Left ventricle myocardium superior (tissue), 1 donor: ENCODE data around the gene ZNF644. TPM values are rescaled to one million over a fixed set of nuclear protein-coding genes. Genes with fewer than 3 reads are reported as not detected.
"Not testable (repeated sequence)": the region's sequence is repeated elsewhere in the genome, so short reads cannot be mapped to it uniquely, and the experiment has no call there.

Source experiments
- ATAC-seq: fragments of 200-7000 bp; cut with Tn5 transposase; one replicate; pipeline ENCODE4 v1.9.1; 2020; ENCODE audit warnings: mild to moderate bottlenecking, moderate library complexity
- DNase-seq: peaks from one replicate; pipeline ENCODE4 v3.0.0-alpha.2; 2020
- intact Hi-C: fragments of 100-400 bp; cut with micrococcal nuclease; formaldehyde crosslinking; loops from one replicate; pipeline ENCODE4 v1.11.0; 2022
- total RNA-seq: library from RNA; stranded (reverse); fragmentation: NEBNext Ultra II Directional; extraction: Animal tissue kit (Norgen Biotek cat#: 25700); gene quantifications from one replicate; pipeline ENCODE4 v1.2.1, GENCODE V29; 2021
- donor health status: DM: no; HTN: yes; CAD: no; lungs with severe emphysema.

The ZNF644 gene
- total RNA-seq, 1 donor from 2014 or later, result 32.5 TPM

DNA sequence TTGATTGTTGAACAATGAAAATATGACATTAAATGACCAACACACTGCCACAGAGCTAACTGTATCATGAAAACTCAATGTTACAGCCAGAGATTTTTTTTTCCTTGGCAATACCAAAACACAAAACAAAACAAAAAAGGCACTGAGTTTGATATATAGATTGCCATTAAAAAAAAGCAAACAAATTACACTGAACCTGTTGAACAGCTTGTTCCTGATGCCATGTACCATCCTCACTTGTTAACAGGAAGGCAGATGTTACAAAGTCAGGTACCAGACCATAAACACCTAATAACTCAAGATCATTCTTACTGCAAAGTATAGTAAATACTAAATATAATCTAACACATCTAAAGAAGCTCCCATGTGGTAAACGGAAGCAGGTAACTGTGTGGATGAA is 75.2 kb downstream of the ZNF644 start:
- ATAC-seq (no peak), DNase-seq (no peak)
- intact Hi-C loops, result no loop called here

DNA sequence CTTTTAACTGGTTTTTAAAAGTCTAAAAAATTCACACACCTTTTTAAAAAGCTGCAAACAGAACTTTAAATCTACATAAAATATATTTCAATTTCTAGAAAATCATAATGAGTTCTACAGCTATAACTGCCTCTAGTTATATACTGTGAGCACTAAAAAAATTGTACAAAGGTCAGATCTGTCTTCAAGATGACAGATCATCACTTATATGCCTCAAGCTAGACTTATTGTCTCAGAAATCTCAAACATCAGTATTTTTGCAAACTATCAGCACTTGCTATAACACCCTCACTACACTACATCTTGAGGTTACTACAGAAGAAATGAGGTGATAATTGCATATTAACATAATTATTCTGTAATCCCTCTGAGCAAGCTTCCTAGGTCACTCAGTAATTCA is 76.5 kb downstream of the ZNF644 start:
- intact Hi-C loops, result no loop called here
- no peak for ATAC-seq
- no peak for DNase-seq

DNA sequence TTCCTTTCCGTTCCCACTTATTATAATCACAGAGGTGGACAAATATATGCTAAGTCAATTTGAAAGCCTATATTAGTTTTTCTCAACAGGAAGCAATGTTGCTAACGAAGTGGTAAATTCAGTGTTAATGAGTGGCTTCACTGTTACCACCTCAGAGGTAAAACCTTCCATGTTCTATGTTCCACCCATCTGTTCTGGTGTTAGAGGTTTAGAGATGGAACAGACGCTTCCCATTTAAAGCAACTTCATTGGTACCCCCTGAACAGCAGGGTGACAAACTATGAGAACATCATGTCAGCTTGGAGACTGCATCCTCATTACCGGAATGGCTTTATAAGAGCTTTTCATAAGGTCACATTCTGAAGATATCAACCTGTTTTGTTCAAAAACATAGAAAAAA is 77.9 kb downstream of the ZNF644 start:
- intact Hi-C loops, result no loop called here
- ATAC-seq (peak; percentile 24), DNase-seq (no peak)

DNA sequence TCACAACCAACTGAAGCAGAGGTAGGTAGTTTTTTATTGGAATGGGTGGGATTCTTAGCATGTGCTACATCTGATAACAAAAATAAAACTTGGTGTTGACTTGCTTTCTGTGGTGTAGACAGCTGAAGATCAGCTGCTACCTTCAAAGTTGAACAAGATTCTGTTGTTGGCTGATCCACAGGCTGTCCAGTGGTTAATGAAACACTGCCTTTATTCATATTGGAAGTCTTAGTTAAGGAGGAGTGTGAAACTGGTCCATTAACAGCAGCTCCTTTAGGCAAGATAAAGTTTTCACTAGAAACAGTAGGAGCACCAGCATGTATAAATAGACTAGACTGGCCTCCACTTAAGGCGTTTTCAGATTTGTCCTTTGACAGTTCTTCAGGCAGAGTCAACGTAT is 81.1 kb downstream of the ZNF644 start:
- peak; percentile 18 for ATAC-seq
- intact Hi-C loops, result no loop called here
- DNase-seq, result no peak

DNA sequence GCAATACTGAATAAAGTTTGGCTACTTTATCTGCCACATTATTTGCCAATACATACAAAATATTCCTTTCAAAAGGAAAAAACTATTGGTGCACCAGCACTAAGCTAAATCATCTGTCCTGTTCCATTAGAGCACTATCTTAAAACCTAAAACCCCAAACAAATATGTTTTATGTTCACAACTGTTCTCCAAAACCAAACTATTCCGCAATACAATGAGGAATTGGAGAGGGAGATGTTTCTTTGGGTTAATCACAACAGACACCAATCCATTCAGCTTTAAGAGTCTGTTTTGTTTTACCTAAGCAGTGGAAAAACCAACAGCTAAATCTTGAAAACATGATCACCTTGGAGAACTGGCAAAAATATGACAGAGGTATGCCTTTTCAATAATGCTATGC is 85.1 kb downstream of the ZNF644 start:
- ATAC-seq (no peak), DNase-seq (no peak)
- intact Hi-C loops, result no loop called here

DNA sequence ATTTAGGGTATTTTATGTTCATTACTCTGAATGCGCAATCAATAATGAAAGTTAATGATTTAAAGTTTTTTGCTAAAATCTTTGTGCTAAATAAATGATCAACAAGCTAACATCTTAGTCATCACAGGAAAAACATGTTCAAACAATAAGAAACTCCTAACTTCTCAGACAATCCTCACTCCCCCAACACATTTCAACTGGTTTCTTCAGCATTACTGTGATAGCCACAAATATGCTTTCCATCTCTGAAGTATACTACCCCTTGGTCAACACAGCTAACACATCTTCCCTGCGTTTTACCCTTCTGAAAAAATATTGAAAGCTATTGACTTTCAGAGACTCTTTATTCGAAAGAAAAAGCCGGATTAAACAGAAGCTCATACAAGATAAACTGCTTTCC is 85.8 kb downstream of the ZNF644 start:
- DNase-seq (no peak), ATAC-seq (no peak)
- intact Hi-C loops, result no loop called here

DNA sequence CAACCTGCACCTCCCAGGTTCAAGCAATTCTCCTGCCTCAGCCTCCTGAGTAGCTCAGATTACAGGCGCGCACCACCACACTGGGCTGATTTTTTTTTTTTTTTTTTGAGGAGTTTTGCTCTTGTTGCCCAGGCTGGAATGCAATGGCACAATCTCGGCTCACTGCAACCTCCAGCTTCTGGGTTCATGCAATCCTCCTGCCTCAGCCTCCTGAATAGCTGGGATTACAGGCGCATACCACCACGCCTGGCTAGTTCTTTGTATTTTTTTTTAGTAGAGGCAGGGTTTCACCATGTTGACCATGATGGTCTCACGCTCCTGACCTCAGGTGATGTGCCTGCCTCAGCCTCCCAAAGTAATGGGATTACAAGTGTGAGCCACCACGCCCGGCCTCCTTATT is 93.6 kb downstream of the ZNF644 start:
- intact Hi-C loops, ATAC-seq, DNase-seq: not testable (repeated sequence)

DNA sequence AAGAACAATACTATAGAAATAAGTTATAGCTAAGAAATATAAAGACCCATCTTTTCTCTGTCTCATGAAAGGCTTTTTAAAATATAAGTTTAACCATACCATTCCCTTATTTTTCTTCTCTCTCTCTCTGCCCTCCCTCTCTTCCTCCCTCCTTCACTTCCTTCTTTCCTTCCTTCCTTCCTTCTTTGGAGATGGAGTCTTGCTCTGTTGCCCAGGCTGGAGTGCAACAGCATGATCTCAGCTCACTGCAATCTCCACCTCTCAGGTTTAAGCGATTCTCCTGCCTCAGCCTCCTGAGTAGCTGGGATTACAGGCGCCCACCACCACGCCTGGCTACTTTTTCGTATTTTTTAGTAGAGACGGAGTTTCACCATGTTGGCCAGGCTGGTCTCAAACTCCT is 94.2 kb downstream of the ZNF644 start:
- ATAC-seq, DNase-seq, intact Hi-C loops: not testable (repeated sequence)

DNA sequence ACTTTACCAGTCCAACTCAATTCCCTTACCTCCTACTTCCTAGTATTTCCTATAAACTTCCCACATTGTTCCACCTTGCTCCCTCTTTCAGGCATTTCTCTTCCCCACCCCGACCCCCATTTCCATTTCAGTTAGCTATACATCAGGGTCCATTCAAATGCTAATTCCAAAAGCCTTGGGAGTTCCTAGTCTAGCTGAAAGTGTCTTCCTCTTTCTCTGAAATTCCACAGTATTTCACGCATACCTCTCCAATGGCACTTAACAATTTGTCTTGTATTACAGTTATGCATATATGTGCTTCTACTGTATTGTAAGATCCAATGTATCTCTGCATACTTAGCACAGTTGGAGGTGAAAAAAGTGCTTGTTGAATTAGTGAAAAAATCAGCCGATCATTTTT is 94.9 kb downstream of the ZNF644 start:
- no peak for DNase-seq
- intact Hi-C loops, result no loop called here
- no peak for ATAC-seq

DNA sequence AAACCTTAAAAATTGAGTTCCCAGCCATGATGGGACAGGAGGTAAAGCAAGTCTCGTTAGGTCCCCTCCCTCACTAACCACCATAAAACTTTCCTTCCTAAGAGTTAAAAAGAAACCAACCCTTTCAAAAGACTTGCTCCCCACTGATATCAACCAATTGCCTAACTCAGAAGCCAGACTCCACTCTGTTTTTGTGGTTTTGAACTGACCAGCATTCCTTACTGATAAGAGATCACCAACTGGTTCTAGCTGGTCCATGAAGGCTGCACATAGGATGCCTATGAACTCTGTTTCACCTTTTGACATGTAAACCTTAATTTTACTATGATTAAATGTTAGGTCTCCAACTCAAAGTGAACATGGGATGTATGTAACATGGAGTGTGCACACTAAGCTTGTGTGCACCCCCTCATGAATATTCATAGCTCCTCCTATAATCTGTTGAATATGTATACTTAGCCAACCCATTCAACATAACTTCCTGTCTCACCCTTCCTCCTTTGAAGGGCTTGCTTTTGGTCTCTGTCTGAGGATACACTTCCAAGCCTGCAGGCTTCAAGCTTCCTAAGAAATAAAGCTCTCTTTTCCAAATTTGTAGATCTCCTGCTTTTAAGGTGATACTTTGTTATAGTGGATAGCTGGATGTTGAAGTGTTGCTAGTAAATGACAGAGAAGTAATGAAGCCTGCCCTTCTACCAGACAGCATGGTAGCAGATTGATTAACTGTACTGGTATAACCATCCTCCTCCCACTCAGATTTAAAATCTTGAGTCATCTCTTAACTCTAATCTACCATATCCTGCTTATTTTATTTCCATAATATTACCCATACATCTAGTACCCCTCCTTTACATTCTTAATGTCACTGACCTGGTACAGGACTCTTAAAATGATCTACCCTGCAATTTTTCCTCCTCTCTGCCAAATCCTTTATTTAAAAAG is 95.6 kb downstream of the ZNF644 start:
- intact Hi-C loops, result no loop called here
- ATAC-seq (no peak), DNase-seq (no peak)

DNA sequence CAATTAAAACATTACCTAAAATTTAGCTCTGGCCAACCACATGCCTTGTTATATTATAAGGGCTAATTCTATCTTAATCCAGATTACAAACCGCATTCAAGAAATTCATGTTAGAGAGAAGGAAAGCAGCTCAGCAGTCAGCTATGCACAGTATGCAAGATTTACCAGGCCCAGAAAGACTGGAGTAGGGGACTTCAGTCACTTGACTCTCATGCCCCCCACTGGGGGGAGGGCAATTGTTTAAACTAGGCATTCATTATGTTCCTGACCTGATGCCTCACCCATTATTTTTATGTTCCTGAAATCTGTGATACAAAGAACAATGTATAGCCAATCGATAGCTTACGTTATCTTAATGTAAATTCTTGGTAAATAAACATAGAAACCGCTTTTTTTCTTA is 96.9 kb downstream of the ZNF644 start:
- intact Hi-C loops, result no loop called here
- ATAC-seq, result no peak
- DNase-seq, result no peak

DNA sequence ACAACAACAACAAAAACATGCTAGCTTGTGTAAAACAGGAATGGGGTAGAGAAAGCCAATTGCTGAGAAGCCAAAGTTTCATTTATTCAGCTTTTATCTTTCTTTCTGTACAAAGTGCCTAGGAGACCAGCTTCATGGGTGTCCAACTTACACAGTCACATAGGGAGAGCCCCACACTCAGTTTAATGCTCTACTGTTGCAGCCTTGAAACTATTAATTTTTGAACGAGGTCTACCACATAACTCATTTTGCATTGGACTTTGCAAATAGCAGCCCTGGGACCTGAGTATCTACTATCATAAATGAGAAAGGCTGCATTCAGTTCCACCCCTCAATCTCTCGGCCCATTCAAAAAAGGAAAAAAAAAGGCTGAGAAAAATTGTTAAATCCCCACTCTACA is 98.8 kb downstream of the ZNF644 start:
- no peak for DNase-seq
- peak; percentile 15 for ATAC-seq
- intact Hi-C loops, result no loop called here

DNA sequence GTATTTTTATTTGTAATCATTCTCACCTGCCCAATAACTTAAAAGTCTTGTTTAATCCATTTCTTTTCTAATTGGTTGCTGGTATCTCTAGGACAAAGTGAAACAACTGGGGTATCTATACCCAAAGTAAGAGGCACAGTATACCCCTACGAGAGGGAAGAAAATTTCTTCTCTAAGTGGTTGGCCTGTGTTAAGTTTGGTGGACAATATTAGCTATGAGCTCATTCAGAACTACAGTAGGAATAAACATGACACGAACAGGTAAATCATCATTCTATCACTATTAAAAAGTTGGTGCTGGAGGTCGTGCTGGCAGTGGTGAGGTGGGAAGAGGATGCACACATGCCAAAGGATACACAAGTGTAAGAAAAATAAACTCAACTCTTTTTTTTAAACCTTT is 99.6 kb downstream of the ZNF644 start:
- DNase-seq, result no peak
- peak; percentile 38 for ATAC-seq
- intact Hi-C loops, result no loop called here

DNA sequence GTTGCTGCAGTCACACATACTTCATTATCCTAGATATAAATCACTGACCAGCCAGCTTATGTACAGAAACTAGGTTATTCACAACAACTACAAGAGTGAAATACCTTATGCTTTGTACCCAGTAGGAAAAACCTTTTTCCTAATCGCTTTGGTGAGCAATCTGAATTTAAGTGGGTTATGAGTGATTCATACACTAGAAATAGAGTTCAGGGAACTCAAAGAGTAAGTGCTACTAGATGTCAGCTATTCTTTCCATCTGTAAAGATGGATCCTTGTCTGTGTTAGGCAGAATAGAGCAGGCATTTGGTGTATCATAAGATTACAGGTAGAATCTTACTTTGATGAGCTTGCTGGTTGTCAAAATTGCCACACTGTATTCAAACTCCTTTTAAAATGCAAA is 101.9 kb downstream of the ZNF644 start:
- DNase-seq (no peak), ATAC-seq (peak; percentile 82)
- intact Hi-C loops, result no loop called here

DNA sequence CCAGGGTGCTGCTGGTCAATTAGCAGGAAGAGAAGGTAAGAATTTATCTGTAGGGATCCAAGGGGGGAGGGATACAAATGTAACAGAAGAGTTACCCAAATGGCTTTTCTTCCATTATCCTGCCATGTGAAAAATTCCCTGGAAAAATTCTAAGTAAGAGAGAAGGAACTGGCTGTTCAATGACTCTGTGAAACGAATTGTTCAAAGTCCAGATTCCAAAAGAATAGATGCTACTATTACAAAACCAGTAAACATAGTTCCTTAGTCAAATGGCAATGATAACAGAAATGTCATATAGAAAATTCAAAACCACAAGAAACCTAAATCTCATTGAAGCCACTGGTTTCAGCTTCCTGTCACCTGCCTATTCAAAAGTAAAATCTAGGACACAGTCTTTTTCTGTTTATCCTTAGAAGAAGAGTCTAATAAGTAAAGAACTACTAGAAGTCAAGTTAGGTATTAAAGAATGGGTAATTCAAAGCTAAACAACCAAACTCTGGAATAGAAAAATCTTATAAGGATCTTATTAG is 102.6 kb downstream of the ZNF644 start:
- intact Hi-C loops, result no loop called here
- no peak for DNase-seq

DNA sequence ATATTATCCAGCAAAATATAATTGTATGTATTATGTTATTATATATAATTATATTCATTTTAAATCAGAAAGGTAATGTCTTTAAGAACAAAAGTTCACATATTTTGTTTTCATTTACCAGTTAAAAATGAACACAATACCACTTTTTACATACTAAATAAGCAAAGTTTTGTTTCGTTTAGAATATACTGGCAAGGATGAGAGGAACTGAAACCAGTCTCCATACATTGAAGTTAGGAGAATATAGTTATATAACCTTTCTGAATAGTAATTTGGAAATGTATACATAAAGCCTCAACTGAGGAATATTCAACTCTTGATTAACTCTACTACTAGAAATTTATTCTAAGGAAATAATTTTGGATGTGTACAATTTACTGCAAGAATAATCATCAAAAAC is 110.5 kb downstream of the ZNF644 start:
- intact Hi-C loops, result no loop called here
- ATAC-seq, result no peak
- no peak for DNase-seq

More for the DNA sequence above, 102.6 kb downstream of the ZNF644 start:
- no peak for ATAC-seq

DNA sequence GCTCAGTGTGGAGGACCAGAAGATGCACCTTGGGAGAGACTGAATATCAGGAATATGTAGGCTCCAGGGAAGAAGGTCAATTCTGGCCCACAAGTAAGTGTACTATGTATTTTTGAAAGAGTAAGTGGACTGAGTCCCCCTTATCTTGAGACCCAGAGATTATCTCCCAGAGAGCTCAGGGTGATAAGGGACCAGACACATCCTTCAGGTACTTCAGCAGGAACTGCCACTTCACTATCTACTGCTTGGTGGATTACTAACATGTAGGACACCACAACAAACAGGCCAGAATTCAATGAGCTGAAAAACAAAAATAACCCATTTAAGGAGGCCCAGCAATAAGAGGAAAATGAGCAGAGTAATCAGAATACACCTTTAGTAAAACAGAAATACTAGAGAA is 119.2 kb downstream of the ZNF644 start:
- ATAC-seq (no peak), DNase-seq (no peak)
- intact Hi-C loops, result no loop called here

DNA sequence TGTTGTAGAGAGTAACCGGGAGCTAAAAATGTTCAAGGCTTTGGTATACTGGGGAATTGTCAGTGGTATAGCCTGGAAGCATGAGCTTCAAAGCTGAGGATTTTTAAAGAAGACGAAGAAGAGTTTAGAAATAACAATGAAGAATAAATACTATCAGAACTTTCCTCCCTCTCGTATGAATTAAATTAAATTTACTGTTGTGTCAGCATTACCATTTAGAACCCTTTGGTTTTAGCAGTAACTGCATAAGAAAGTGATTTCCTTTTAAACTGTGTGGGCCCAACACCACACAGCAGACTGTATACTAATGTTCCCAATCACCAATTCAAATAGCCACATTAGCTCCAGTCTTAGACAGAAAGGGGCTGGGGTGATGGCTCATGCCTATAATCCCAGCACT is 122.6 kb downstream of the ZNF644 start:
- DNase-seq (no peak), ATAC-seq (no peak)
- intact Hi-C loops, result no loop called here

DNA sequence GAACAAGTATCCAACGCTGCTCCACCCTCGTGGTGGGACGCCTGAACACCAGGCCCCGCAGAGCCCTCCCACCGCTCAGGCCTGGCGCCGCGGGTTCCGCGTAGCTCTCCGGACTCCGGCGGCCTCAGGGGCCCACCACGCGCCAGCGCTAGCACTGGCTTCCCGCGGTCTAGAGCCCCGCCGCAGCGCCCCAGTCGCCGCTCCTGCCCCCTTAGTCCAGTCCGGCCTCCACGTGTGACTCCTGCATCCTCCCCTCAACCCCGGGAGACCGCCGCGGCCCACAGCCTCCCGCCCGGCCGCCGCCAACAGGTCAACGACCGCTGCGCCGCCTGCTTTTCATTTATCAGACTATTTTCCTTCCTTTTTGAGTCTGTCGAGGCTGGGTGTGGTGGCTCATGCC is 128.2 kb downstream of the ZNF644 start:
- not testable (repeated sequence) for ATAC-seq, DNase-seq

DNA sequence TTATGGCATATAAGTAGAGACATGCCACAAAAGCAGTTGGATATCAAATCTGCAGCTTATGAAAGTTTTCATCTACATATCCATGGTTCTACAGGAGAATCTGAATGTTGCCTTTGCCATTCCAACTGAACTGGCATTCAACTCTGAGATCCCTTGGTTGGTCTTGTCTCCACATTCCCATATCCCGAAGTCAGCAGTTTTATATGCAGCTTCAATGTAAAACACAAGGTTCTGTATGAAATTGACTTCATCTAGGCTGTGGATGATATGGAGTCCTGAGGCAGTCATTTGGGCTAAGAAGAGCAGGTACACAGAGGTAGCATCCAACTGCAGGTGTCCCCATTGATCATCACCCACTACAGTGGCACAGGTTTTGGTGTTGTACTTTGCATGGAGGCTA is 129.0 kb downstream of the ZNF644 start:
- ATAC-seq, DNase-seq, intact Hi-C loops: not testable (repeated sequence)

More for the DNA sequence above, 128.2 kb downstream of the ZNF644 start:
- intact Hi-C loops, result not testable (repeated sequence)

DNA sequence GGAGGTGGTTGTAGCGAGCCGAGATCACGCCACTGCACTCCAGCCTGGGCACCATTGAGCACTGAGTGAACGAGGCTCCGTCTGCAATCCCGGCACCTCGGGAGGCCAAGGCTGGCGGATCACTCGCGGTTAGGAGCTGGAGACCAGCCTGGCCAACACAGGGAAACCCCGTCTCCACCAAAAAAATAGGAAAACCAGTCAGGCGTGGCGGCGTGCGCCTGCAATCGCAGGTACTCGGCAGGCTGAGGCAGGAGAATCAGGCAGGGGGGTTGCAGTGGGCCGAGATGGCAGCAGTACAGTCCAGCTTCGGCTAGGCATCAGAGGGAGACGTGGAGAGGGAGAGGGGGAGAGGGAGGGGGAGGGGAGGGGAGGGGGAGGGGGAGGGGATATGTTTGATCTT is 129.6 kb downstream of the ZNF644 start:
- intact Hi-C loops, ATAC-seq, DNase-seq: not testable (repeated sequence)
